ENCODE results near the gene PPP2R2D.

GRCh38 chr10:131912620-131913019 lies 11.8 kb downstream of the PPP2R2D start:
- TF ChIP-seq CTCF (IDR thresholded peaks at IDR 0.05) (no peak), EP300 (IDR thresholded peaks at IDR 0.05) (no peak), POLR2AphosphoS5 (IDR thresholded peaks at IDR 0.05) (no peak)
